Peyer's patch (tissue), 4 donors: Measurements from ENCODE around the gene PDE4B.

Source experiments
- CTCF ChIP-seq, 6 experiments: fragments of 450-650 bp in 4 of 6; fragments of 200-600 bp in 2 of 6; sonication (generic) in 1 of 6; IDR thresholded peaks; one replicate each; pipeline ENCODE4 v1.5.1; 2017 to 2019; ENCODE audit warnings: antibody characterized with exemption in 6 of 6, mild to moderate bottlenecking in 3 of 6, moderate library complexity in 1 of 6
- POLR2A ChIP-seq, 2 donors: fragments of 450-650 bp; IDR thresholded peaks; one replicate each; pipeline ENCODE4 v1.5.1; 2017; ENCODE audit warnings: antibody characterized with exemption in 2 of 2, mild to moderate bottlenecking in 2 of 2, moderate library complexity in 2 of 2

- TF ChIP-seq POLR2A (IDR thresholded peaks at IDR 0.05) (no peak), CTCF (IDR thresholded peaks at IDR 0.05) (no peak)
Observed at GRCh38 chr1:65924471-65924870, 131.8 kb downstream of the PDE4B start.
